Neural cell (in vitro differentiated cells): ENCODE measurements around the gene VPS26B.

Experiments
- EZH2 ChIP-seq: fragments of 200-600, 300-800 bp; shearing (Covaris generic), sonication (generic); IDR thresholded peaks from 2 replicates; pipeline ENCODE4 v1.6.1; 2014; ENCODE audit warnings: antibody characterized with exemption, low read length, borderline replicate concordance, mild to moderate bottlenecking; ENCODE audit not compliant: insufficient read depth, poor library complexity, severe bottlenecking
- POLR2AphosphoS5 ChIP-seq: IDR thresholded peaks from 2 replicates; pipeline ENCODE4 v1.6.1; 2012
- RAD21 ChIP-seq: fragments of 450-650 bp; conservative IDR thresholded peaks from 2 replicates; pipeline ENCODE4 v1.6.1; 2014; ENCODE audit warnings: antibody characterized with exemption, mild to moderate bottlenecking, moderate library complexity
- TF ChIP-seq, protein P1 (sequence below): fragments of 450-650 bp; IDR thresholded peaks from 2 replicates; pipeline ENCODE4 v1.5.1; 2014; ENCODE audit warnings: antibody characterized with exemption, mild to moderate bottlenecking, moderate library complexity; ENCODE audit not compliant: poor library complexity, severe bottlenecking
- TF ChIP-seq, protein P2 (sequence below): IDR thresholded peaks from 2 replicates; pipeline ENCODE4 v1.6.1; 2012; ENCODE audit warnings: borderline replicate concordance

DNA sequence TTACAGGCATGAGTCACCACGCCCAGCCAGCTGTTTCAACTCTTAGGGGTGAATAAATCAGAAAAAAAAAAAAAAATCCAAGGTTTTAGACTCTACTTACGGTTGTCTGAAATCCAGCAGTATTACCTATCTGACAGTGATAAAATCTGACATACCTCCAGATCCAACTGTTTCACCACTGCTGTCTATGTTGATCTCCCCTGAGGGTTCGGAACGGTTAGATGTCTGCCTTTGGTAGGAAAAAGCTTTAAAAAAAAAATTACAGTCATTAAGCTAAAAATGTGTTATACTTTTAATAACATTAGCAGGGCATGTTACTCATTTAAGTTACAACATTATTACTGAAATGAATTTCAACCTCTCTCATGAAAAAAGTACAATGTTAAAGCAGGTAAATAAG, 21.8 kb upstream of the VPS26B start:
- TF ChIP-seq, protein P1, sequence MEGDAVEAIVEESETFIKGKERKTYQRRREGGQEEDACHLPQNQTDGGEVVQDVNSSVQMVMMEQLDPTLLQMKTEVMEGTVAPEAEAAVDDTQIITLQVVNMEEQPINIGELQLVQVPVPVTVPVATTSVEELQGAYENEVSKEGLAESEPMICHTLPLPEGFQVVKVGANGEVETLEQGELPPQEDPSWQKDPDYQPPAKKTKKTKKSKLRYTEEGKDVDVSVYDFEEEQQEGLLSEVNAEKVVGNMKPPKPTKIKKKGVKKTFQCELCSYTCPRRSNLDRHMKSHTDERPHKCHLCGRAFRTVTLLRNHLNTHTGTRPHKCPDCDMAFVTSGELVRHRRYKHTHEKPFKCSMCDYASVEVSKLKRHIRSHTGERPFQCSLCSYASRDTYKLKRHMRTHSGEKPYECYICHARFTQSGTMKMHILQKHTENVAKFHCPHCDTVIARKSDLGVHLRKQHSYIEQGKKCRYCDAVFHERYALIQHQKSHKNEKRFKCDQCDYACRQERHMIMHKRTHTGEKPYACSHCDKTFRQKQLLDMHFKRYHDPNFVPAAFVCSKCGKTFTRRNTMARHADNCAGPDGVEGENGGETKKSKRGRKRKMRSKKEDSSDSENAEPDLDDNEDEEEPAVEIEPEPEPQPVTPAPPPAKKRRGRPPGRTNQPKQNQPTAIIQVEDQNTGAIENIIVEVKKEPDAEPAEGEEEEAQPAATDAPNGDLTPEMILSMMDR: no peak
- TF ChIP-seq POLR2AphosphoS5: no peak
- TF ChIP-seq, protein P2, sequence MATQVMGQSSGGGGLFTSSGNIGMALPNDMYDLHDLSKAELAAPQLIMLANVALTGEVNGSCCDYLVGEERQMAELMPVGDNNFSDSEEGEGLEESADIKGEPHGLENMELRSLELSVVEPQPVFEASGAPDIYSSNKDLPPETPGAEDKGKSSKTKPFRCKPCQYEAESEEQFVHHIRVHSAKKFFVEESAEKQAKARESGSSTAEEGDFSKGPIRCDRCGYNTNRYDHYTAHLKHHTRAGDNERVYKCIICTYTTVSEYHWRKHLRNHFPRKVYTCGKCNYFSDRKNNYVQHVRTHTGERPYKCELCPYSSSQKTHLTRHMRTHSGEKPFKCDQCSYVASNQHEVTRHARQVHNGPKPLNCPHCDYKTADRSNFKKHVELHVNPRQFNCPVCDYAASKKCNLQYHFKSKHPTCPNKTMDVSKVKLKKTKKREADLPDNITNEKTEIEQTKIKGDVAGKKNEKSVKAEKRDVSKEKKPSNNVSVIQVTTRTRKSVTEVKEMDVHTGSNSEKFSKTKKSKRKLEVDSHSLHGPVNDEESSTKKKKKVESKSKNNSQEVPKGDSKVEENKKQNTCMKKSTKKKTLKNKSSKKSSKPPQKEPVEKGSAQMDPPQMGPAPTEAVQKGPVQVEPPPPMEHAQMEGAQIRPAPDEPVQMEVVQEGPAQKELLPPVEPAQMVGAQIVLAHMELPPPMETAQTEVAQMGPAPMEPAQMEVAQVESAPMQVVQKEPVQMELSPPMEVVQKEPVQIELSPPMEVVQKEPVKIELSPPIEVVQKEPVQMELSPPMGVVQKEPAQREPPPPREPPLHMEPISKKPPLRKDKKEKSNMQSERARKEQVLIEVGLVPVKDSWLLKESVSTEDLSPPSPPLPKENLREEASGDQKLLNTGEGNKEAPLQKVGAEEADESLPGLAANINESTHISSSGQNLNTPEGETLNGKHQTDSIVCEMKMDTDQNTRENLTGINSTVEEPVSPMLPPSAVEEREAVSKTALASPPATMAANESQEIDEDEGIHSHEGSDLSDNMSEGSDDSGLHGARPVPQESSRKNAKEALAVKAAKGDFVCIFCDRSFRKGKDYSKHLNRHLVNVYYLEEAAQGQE: no peak
- no peak for TF ChIP-seq RAD21
- TF ChIP-seq EZH2: no peak
